GM18520 (cell line): ENCODE data around the gene MGAT5.
"Not testable (repeated sequence)": the region's sequence is repeated elsewhere in the genome, so short reads cannot be mapped to it uniquely, and the experiment has no call there.

Source experiments
- ATAC-seq: cut with Tn5 transposase; IDR thresholded peaks from one replicate; pipeline ENCODE4 v1.9.1; 2021; ENCODE audit not compliant: unreplicated experiment

The MGAT5 gene

DNA sequence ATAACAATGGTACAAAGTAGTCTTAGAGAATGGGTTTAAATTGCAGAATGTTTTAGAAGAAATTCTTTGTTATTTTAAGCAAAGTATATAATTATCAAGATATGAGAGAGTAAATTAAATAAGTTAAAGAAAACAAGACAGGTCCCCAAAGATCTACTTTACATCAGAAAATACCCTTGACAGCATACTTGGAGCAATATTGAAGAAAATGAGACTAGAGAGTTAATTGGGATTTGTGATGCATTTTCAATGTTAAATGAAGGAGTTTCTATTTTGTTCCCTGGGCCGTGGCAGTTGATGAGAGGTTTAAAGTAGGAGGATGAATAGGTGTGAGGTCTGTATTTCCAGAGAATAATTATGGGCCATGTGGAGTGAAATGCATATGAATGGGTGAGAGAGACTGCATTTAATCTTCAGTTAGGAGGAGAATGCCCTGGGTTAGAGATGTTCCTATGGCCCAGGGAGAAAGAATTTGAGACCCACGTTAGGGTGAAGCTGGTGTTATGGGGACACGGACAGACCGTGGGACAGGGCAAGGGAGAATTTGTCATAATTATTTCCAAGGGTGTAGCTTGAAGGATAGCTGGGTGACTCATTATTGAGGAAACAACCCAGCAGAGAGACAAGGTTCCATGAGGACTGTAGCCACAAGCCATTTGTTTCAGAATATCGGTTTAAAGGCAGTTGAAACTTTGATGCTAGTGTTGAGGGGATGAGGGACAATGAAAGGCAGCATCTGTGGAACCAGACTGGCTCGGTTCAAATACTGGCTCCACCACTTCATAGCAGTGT is 22.7 kb downstream of the MGAT5 start:
- no peak for ATAC-seq

- no peak for ATAC-seq
These were observed 23.4 kb downstream of the MGAT5 start for GRCh38 chr2:134277223-134277622.

- no peak for ATAC-seq
These were observed 24.7 kb downstream of the MGAT5 start for GRCh38 chr2:134278553-134278952.

GRCh38 chr2:134279417-134279816 is 25.5 kb downstream of the MGAT5 start:
- ATAC-seq = no peak

DNA sequence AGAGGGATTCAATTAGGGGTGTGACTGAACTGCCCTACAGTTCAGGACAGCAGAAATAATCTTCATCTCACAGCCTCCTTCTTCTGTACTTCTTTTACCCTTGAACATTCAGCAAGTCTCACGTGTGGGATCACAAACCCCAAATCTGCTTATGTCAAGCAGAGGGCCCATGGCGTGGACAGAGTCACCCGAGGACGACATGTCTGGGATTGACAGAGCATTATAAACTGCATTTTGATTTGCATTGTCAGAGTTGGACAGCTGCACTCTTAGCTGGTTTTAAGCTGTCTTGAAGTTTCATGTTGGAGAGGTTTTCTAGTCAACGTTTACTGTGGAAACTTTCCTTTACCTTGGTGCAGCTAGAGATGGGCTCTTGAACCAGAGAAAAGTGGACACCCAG is 26.4 kb downstream of the MGAT5 start:
- ATAC-seq = no peak

DNA sequence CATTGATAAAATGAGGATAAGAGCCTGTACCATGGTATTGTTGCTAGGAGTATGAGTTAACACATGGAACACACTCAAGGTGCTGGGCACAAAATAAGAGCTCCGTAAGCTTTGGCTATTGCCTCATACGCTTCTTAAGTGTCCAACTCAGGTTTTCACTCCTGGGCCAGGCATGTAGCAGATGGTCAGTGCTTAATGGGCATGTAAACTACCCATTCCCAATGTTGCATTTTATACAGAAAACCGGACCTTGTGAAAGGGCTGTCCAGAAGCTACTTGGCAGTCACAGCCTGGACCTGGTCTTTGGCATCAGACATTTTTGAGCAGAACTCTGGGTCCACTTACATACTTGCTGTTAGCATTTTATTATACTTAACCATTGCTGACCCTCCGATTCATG is 26.9 kb downstream of the MGAT5 start:
- ATAC-seq = no peak

DNA sequence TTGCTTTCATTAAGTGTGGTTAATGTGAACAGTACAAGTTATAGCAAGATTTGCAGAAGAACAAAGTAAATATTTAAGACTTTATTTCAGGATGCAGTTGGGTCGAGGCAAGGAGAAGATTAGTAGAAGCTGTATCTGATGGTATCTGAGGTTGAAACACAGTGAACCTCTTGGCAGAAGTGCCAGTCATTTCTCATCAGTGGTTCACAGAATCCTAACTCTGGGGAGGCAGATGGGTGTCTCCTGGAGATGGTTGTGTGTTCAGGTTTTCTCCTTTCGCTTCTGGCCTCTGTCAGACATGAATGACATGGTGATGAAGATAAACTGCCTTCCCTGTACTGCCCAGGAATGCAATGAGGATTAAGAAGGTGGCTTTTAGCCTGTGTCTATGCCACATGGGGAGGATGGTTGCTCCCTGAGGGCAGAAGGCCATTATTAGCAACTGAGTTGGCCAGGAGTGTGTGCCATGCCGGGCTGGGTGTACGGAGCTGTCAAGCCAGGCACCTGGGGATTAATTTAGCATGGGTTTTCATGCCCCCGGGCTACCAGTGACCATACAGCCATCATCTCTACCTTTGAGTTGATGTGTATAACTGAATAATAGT is 28.0 kb downstream of the MGAT5 start:
- ATAC-seq = no peak

DNA sequence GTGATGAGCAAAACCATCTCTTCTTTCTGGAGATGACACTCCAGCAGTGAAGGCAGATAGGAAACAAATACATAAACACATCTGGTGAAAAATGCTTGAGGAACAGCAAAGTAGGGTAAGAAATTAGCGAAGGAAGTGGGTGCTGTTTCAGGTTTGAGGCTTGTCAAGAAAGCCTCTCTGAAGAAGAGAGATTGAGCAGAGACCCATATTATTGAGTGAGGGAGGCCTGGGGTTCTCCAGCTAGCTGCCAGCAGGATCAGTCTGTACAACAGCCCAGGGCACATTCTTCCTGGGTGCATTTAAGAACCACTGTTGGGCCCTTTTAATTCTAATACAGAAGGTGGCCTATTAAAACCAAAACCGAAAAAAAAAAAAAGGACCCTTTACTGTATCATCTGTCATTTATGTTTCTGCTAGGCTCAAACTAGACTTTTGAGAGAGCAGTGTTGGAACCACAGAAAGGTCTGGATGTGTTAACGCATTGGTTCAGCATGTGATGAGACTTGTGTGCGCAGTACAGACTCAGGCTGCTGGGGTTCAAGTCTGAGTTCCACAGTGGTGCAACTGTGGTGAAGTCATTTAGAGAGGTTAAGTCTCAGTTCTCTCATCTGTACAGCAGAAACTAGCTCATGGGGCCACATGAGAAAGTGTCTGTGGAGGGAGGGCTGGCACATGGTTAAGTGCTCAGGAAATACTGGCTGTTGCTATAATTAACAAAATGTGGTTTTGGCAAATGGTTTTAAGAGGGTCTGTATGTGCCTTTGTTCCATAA is 28.9 kb downstream of the MGAT5 start:
- peak; percentile 93 for ATAC-seq

DNA sequence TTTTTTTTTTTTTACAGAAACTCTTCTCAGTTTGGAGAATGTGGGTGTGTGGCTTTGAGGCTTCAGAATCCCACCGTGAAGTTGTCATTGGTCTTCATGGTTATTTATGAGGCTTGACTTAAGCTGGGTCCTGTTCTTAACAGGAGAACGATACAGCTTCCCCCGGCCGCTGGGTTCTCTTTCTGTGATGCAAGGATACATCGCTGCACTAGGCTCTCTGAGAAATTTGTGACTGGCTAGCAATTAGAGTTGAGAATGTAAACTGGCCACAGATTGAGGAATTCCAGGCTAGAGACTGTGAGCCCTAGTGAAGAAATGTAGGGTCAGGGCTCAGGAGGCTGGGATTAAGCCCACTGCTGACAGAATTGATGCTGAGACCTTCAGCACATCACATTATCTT is 29.8 kb downstream of the MGAT5 start:
- ATAC-seq = no peak

DNA sequence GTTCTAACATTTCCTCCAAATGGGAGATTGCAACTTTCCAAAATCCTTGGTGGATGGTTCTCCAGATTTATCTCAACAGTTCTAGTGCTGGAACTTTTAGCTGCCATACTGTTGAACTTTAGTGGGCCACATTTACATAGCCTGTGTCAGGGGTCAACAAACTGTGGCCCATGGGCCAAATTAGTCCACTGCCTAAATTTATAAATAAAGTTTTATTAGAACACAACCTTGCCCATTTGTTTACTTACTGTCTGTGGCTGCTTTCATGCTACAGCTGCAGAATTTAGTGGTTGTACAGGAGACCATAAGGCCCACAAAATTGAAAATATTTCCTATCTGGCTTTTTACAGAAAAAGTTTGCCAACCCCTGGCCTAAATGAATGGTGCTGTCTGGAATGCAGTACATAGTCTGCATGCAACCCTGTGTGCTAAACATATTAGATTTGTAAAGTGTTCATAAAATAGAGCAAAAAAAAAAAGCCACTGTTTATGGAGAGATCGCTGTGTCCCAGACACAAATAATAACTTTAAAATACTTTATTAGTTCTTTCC is 30.3 kb downstream of the MGAT5 start:
- no peak for ATAC-seq

- peak; percentile 30 for ATAC-seq
These were observed 33.5 kb downstream of the MGAT5 start for GRCh38 chr2:134287323-134287722.

DNA sequence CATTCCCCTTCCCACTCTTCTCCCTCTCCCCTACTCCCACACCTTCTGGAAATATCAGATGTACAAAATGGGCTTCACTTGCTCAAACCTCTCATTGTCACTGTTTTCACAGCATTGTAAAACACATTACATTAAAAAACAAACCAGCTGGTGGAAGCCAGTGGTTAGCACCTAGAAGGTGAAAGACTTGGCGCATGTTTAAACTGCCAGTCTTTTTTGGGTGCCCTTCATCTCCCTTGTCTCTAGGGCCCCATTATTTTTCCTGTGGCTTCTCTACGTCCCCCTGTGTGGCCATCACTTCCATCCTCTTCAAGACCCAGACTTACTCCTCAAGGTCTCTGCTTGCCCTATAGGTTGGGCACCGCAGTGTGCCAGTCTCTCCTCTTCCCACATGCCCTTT is 34.9 kb downstream of the MGAT5 start:
- ATAC-seq = peak; percentile 37

DNA sequence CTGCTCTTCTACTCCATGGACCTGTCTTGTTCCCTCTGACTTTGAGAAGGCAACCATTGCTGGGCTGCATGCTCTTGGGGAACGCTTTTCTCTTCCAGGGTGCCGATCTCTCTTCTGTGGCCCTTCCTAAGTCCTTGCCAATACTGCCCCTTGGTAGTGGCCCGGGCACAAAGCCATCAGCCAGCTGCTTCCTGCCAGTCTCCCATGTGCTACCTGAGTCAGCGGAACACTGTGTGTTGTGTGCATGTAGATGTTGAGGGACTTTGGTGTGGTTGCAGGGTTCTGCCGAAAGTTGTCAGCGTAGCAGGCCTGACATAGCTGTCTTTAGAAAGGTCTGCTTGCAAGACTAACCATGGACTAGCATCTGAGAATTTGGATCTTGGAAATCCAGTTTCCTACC is 35.4 kb downstream of the MGAT5 start:
- no peak for ATAC-seq

DNA sequence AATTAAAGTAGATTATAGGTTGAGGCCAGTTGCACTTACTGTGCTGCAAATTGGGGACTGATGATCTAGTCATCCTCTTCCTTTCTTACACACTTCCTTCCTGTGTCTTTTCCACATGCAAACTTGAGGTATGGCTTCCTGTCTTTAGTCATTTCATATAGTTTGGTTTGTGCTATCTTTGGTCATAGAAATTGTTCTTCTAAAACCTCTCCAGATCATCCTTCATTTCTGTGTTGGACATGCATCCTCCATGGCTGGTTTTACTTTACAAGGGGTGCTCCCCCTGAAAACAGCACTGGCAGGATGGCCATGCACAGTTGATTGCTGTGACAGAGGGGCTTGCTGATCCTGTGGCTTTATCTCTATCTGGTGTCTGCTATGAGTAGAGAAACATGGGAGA is 36.5 kb downstream of the MGAT5 start:
- no peak for ATAC-seq

GRCh38 chr2:134292514-134292913 is 38.6 kb downstream of the MGAT5 start:
- no peak for ATAC-seq

DNA sequence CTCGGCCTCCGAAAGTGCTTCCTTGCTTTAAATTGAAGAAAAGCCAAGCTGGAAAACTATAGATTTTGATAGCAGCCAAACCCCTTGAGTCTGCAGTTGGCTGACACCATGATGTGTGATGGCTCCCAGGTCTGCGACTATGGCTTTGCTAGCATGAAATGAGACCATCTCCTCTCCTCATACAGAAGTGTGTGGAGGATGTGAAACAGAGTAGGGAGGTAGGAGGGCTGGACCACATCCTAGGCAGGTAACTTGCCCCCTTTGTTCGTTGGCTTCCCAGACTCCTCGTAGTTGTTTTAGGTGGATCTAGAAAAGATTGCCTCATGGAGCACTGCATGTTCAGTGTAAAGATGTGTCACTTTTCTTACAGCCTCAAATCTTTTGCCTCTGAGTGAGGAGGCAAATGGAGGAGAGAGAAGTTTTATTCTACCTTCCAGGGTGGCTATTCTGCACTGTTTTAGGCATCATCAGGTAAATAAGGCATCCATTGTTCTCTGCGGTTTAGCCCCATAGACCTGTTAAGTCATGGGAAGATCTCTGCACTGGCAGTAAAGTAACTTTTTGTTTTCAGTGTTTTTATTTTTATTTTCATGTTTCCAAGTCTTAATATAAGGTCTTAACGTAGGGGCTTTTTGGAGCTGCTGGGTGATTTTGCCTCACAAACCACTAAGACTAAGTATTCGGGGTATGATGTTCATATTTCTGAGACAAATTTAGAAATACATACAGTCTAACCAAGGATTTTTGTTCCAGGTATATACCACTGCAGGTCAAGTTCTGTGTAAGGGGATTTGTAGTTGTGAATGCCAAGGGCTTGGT is 40.1 kb downstream of the MGAT5 start:
- no peak for ATAC-seq

- ATAC-seq = not testable (repeated sequence)
These were observed 40.7 kb downstream of the MGAT5 start for GRCh38 chr2:134294598-134294997.

DNA sequence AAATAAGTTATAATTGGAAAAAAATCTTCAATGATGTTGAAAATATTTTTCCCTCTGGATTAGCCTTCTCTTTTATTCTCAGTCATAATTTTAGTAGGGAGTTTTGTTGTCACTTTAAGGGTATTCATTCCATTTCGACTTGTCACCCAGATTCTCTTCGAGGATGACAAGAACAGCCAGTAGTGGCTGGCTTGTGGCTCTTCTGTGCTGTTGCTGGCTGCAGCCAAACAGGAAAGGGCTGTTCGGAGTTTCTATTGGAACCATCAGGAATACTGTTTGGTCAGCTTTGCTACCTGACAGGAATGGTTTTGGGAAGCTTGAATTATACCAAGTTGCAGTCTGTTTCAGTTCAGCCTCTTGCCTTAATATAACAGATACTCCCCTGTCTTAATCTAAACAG is 41.6 kb downstream of the MGAT5 start:
- no peak for ATAC-seq

- ATAC-seq = no peak
These were observed 42.4 kb downstream of the MGAT5 start for GRCh38 chr2:134296301-134296700.

GRCh38 chr2:134299334-134299733 is 45.5 kb downstream of the MGAT5 start:
- ATAC-seq = no peak

DNA sequence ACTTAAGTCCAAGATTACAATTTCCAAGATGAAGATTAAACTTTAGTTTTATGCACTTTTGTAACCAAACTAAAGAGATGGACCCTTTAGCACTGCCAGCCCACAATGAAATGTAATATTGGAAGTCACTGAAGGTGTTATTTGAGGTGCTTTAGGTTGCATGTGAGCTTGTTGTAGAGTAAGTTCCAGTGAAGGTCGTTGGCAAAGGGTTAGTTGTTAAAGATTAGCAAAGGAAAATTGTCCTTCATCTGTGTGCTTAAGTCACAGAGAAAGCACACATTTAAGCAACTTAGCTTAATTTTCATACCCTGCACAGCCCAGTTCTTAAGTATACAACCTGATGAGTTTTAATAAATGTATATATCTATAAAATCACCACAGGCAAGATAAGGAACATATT is 46.7 kb downstream of the MGAT5 start:
- no peak for ATAC-seq
